ENCODE measurements around the gene MYNN.
"Not testable (repeated sequence)": the region's sequence is repeated elsewhere in the genome, so short reads cannot be mapped to it uniquely, and the experiment has no call there.

MYNN gene

DNA sequence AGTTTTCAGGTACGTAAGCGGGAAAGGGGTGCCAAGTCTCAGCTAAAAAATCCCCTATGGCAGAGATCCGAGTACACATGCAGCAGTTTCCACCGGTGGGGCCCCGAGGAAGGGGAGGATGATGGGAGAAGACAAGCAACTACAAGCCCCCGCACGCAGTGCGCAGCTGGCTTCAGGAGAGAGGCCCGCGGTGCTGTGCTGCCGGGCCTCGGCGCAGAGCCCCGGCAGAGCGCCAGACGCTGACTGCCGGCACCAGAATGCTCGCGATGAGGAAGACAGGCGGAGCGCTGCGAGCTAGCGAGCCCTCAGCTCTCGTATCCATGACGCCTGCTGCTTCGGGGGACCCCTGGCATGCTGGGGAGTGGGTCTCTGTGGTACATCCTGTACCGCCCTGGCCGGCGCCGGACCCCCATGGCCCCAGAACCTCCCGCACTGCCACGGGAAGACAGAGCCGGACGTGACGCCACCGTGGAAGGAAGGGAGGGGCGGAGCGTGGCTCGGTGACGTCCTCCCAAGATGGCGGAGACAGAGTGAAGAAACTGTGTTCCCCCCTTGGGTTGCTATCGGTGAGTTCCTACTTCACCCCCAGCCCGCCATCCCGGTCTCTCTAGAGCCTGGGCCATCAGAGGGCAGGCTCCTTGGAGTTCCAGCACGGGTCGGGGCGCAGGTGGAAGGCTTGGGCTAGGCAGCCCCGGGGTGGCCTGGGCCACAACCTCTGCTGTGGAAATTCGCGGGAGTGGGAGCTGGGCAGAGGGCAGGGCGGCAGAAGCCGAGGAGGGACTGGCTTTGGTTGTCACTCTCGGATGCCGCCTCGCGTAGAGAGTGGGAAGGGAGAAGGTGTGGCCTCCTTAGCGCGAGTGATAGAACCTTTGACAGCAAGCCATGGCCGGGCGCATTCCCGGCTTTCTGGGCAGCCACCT is at the start of gene MYNN:
Gene MYNN, plus strand, starts transcription at position 500 of the 920 bp plus-strand sequence. CDS start 900 bp downstream, outside the sequence.
- peak; percentile 98 for DNase-seq

DNA sequence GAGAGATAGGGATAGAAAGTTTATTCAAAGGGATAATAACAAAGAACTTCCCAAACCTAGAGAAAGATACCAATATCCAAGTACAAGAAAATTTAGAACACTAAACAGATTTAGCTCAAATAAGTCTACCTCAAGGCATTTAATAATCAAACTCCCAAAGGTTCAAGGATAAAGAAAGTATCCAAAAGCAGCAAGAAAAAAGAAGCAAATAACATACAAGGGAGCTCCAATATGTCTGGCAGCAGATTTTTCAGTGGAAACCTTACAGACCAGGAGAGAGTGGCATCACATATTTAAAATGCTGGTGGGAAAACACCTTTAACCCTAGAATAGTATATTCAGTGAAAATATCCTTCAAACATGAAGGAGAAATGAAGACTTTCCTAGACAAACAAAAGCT is 41.3 kb upstream of the MYNN start:
- DNase-seq = not testable (repeated sequence)

DNA sequence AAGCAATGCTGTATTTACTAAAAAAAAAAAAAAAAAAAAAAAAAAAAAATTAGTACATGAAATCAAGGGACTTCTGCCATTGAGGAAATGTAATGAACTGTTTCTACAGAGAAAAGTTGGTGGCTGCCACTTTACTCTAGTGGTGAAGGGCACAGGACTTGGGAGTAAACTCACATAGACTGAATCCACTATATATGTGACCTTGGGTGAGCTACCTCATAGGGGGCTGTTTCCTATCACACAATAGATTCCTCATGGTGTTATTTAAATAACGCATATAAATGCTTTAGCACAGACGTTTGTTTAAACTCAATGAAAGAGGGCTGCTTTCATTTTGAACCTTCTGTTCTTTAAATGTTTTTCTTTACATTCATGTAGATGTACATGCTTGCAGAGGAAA is 34.1 kb upstream of the MYNN start:
- no peak for DNase-seq

DNA sequence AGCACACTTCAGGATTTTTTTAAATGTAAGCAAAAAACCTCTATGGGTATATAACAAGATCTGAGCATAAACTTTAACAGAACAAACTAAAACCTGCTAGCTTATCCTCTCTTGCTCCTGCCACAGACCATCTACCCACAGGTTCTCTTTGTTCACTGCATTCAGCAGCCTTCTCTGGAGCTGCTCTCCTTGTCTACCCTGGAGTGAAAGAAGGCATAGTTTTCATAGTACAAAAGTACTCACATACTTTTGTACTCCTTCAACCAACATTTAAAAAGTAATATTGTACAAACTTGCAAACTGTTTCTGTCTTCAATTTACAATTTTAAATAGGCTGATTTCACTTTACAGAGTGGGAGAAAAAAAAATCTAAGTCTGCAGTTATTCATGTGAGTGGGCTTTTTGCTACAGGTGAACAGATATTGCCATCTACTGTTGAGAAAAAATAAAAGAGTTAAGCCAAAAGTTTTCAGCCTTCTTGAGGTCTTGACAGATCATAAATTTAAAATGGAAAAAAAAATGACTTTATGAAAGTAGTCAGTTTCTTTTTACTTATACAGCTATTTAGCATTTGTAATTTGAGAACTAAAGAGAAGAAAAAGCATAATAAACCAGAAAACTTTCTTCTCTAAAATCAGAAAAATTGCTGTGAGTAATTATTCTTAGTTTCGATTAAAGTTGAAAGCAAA is 28.7 kb upstream of the MYNN start:
- DNase-seq = peak; percentile 33

DNA sequence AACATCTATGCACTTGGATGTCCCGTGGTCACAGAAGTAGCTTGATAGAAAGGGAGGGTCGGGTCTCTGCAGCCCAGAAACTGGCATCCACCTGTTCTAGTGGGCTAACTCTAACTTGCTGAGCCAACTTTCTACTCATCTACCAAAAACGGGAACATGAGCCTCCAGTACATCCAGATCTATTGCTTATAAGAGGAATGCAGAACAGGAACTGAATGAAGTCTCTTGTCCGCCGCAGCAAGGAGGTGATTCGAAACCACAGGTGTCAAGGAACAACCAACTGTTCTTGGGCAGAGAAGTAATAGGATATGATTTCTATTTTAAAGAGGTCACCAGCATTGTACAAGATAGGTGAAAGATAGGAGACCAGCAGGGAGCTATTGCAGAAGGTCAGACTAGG is 26.3 kb upstream of the MYNN start:
- peak; percentile 67 for DNase-seq

DNA sequence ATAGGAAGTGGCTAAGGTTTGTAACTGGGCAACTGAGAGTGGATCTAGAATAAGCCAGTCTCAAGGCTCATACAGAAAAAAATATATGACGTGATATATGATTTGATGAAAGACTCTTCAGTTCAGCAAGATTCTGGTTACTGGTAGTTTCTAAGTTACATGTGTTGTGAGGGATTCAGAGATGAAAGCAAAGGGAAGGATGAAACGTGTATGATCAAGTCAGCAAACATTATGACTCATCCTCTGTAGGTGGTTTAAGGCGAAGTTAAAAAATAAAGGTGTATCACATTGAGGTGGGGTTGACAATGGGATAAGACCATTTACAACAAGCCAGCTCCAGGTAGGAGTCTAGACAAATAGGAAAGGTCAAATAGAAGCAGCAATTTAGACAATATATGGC is 24.5 kb upstream of the MYNN start:
- DNase-seq = no peak

DNA sequence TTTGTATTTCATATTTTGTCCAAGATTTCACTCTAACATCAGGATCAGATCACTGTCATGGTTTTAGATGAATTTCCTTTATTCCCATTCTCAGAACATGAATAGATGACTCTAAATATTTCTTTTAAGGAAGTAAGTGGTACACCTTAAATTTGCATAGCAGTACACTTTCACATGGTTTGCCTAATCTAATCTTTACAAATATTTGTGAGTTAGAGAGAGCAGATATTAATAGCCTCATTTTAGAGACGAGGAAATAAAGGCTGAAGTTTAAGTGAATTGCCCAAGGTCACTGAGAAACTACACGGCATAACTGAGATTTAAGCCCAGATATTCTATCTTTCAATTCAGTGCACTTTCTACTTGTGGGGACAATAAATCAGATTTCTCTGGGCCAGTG is 22.5 kb upstream of the MYNN start:
- no peak for DNase-seq

DNA sequence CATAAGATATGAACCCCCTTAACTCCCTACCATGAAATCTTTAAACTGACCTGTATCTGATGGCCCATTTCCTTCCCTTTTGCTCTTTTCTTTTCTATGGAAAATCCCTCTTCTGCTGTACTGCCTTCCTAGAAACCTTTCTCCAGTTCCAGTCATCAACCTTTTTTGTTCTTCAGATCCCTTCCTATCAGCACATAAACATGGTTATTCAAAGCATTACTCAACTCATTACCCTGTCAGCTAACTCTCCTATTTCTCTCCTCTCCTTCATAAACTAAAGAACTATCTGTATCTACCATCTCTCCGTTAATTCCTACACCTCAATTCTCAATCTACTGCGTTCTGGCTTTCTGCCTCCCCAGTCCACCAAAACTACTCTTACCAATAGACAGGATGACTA is 21.3 kb upstream of the MYNN start:
- DNase-seq = no peak

DNA sequence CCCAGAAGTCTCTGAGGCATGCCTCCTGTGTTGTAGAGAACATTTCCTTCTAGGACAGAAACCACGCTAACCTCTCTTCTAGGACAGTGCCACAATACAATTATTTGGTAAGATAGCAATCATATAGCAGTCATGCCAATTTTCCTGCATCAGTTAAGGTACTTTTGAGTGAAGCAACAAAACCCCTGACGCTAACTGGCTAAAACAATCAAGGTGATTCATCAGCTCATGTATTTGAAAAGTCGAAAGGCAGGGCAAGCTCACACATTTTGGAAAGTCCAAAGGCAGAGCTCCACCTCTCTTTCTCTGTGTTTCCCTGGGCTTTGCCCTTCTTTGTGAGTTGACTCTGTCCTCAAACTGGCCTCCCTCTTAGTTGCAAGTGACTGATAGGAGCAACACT is 18.5 kb upstream of the MYNN start:
- DNase-seq = no peak

DNA sequence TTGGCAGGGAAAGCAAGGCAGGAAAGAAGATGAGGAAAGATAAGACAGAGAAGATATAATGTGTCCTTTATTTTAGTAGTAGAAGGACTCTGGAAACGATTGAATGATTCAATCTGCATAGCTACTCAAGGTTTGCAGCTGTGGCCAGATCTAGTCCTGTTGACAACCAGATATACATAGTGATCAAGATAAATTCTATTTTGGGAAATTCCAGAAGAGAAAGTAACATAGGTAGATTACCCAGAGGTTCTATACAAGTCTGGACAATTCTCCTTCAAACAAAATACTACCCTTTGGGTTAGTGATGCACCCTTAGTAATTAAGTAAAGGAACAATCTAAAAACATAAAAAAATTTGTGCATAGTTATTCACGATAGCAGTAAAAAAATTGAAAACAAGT is 17.7 kb upstream of the MYNN start:
- DNase-seq = no peak

DNA sequence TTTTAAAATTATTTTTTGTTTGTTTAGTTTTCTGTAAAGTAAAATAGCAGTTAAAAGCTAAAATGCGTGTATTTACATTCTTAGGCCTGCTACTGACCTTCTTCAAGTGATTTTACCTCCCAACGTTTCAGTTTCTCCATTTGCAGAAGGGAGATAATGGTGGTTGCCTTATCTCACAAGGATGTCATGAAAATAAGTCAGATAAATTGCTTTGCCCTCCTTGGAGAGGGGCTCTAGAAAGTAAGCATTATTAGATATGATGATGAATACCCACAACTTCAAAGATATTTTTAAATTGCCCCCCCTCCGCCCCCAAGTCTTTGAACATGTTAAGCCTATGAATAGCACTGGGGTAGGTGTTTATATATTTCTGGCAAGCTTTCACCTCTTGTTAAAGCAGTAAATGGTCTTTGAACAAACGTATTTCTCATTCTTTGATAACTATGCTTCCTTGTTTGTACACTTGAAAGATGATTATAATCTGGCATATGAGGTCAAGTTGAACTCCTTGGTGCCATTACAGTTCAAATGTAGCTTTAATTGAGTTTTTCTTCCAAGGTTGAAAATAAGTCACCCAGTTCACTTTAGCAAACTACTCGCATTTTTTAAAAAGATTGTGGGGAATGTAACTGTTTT is 14.7 kb upstream of the MYNN start:
- no peak for DNase-seq

DNA sequence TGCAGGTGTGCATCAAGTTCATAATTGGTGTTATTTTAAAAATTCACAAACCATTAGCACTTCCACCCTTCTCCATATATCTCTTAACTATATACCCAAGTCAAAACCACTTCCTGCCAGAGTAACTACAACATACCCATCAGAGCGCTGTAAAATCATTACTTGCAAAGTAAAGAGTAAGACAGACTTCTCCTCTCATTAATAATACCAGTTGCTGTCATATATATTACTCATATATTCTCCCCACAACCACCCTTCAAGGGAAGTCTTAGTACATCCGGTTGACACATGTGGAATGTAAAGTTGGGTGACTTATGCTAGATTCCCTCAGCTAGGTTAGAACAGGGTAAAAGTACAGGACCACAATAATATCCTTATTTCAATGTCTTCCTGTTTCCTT is 13.9 kb upstream of the MYNN start:
- no peak for DNase-seq

DNA sequence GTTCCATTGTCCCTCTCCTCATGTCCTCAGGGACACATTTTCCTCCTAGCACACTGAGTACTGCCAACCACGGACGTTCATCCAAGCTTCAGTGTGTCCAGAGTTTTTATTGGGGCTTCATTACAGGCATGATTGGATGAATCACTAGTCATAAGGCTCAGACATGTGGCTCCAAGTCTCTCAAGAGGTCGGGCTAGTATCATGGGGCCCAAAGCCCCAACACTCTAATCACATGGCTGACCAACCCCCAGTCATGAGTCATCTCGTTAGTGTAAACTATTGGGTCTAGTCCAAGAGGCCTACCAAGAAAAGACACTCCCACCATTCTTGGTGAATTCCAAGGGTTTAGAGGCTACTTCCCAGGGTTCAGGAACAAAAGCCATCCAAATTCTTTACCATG is 12.7 kb upstream of the MYNN start:
- DNase-seq = no peak

DNA sequence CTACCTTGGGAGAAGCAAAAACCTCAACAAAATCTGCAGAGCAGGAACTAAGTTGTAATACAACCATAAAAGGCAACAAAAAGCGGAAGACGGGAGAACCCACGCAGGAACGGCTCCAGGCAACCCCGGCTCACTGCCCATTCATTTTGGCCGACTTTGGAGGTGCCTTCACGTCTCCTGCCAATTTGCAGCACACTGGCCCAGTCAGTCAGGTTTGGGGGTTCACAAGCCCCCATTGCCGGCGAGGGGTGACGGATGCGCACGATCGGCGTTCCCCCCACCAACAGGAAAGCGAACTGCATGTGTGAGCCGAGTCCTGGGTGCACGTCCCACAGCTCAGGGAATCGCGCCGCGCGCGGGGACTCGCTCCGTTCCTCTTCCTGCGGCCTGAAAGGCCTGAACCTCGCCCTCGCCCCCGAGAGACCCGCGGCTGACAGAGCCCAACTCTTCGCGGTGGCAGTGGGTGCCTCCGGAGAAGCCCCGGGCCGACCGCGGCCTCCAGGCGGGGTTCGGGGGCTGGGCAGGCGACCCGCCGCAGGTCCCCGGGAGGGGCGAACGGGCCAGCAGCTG is 8.8 kb upstream of the MYNN start:
- peak; percentile 55 for DNase-seq

DNA sequence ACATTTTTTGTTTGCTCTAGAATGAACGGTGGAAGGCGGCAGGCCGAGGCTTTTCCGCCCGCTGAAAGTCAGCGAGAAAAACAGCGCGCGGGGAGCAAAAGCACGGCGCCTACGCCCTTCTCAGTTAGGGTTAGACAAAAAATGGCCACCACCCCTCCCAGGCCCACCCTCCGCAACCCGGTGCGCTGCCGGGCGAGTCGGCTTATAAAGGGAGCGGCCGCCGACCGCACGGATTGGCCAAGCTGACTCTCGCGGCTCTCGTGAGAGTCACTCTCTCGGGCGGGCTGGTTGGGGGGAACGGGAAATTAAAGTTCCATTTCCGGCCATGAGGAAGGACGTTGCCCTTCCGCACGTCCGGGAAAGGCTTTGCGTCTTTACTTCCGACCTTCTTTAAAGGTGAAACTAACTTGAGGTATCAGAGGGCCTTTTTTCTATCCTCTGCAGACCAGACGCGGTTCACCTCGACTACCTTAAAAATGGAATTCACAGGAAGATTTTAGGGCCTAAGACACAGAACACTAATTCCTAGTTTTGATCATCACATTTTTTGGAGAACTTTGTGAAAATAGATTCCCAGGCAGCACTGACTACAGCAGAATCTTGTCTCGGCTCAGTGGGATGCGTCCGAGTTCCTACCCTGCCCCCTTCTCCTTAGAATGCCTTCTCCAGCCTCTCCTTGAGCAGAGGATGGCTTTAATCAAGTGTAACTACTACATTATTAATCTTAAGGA is 8.1 kb upstream of the MYNN start, which contains the start of gene TERC:
Gene TERC, minus strand, starts transcription at position 179 of the 731 bp plus-strand sequence.
- DNase-seq = peak; percentile 85

DNA sequence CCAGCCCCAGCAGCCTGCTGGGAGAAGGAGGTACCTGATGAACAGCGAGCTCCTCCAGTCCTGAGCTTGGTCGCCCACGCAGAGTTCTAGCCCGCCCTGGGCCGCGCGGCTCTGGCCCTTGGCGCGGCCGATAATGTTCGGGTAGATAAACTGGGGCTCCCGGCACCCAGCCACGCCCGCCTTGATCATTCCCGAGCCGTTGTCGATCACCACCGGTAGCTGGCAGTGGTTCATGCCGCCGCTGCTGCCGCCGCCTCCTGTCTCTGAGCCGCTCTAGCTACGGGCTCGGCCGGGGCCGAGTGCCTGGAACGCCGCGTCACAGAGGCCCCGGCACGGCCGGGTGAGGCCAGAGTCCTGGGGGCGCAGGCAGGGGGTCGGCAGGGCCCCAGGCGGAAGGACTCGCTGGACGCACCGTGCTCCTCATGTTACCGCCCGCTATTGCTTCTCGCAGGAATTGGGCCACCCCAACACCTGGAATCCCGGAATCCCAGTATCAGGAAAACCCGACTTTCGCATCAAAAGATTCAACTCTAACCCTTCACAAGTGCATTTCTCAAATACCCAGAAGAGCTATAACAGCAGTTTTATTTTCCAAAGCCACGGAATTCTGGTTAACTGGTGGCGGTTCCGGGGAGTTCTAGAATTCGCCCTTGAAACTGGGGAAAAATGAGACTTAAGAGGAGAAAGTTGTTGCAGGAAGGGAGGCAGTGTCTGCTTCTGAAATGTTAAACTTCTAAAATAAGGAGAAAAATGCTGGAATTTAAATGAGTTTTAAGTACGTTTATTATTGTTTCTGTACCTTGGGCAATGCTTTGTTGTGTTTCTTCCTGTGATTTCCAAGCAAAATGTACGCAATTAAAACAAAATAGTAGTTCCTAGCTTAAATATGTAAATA is 3.7 kb upstream of the MYNN start, which contains the start of gene ACTRT3:
Gene ACTRT3, minus strand, starts transcription at position 275 of the 895 bp plus-strand sequence. Its CDS starts 41 bp downstream, at position 234.
- DNase-seq = peak; percentile 87

DNA sequence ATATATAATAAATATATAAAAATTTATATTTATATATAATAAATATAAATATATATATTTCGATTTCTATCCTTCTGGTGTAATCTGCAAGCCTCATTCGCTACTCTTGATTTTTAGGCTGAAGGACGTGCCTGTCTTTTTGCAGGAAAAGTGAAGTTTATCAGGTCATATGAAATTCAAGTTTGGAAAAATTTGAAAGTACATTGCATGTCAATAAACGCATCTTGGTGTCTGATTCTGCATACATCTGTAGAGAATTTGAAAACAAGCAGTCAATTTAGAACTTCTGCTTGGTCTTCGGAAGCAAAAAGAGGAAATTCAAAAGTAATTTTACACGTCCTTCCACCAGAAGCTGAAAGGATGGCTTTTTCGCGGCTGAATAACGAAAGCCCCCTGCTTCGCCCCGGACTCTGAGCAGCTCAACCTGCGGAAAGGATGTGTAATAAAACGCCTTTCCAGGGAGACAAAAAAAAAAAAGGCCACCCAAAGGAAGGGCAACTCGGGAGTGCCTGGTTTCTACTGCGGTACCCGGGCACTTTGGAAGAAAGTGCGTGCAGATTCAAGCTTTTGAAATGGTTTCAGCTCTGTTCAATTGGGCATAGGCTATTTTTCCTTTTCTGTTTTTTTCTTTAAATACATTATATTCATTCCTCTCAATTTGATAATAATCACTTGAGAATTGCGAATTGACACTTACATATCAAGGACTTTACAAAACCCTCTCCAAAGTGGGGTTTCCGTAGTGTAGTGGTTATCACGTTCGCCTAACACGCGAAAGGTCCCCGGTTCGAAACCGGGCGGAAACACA is 1.5 kb upstream of the MYNN start:
- peak; percentile 88 for DNase-seq

DNA sequence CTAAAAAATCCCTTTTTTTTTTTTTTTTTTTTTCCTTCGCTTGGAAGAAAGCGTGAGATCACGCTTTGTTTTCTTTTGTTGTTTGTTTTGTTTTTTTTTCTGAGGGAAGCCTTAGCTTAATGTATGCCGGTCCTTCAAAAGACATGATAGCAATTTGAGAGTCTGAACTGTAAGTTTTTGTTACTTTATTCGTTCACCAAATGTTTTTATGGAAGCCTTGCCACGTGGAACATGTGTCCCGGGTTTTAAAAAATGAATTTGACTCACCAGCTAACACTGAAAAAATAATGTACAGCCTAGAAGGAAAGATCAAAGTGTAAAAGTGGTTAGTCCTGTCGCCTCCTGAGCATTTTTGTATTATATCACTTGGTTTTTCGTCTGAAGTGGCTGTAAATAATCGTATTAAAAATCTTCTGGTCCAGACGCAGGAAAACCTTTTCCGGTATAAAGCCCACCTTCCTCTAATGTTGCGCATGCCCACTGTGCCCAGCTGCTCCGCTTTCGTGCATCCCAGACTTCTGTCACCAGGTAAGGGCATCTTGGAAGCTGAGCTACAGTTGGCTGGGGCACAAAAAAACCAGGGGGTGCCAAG is 795 bp upstream of the MYNN start:
- DNase-seq = peak; percentile 88

DNA sequence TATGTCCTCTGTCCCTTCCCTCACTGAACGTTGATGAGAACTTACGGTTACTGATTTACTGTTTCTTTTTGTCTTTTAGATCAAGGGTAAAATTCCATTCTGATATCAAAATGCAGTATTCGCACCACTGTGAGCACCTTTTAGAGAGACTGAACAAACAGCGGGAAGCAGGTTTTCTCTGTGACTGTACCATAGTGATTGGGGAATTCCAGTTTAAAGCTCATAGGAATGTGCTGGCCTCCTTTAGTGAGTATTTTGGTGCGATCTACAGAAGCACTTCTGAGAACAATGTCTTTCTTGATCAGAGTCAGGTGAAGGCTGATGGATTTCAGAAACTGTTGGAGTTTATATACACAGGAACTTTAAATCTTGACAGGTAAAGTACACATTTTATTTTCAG is 990 bp downstream of the MYNN start:
- DNase-seq = no peak

DNA sequence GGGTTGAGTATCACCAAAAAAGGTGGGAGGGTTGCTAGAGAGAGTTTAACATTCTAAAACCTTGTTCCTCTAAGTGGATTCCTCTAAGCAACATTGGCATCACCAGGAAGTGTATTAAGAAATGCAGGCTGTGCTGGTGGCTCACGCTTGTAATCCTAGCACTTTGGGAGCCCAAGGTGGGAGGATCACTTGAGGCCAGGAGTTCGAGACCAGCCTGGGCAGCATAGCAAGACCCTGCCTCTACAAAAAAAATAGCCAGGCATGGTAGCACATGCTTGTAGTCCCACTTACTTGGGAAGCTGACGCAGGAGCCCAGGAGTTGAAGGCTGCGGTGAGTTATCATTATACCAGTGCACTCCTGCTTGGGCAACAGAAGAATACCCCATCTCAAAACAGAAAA is 4.6 kb downstream of the MYNN start:
- DNase-seq = no peak

Data from RPMI8226 (cell line).